K562 (cell line): ENCODE results near the gene GLIS1. TPM values are rescaled to one million over a fixed set of nuclear protein-coding genes. Genes with fewer than 3 reads are reported as not detected.

Experiments used
- ATAC-seq: fragments of 200-7000 bp; cut with Tn5 transposase; 3 replicates; pipeline ENCODE4 v1.9.1; 2020; ENCODE audit warnings: moderate library complexity
- BruUV-seq: library from RNA; stranded (reverse); fragments of 400-500 nt; replicated peaks from 2 replicates; lab custom pipeline; 2021; lab: Mats Ljungman, UMichigan
- CTCF ChIA-PET: fragments of 300-600 bp; formaldehyde crosslinking; extraction: SDS; loops from one replicate; lab custom pipeline; 2021; ENCODE audit warnings: low intra/inter-chr PET ratio; lab: Yijun Ruan, JAX
- POLR2A ChIA-PET: fragments of 300-600, 350-650 bp; sonication (Branson Sonifier 250); formaldehyde crosslinking; extraction: SDS; loops from one replicate; lab custom pipeline; 2021; ENCODE audit warnings: antibody characterized with exemption, inconsistent platforms; lab: Yijun Ruan, JAX
- DNase-seq, 4 experiments: peaks; one replicate each; pipeline versions ENCODE4 v3.0.0 to v3.0.0-alpha.2; 2011 to 2018; ENCODE audit warnings: low spot score in 3 of 4, mixed read lengths in 3 of 4; ENCODE audit errors: extremely low read depth in 1 of 4
- FAIRE-seq: peaks from 2 replicates; lab custom pipeline; 2011; peaks lifted over from hg19 to GRCh38; lab: Jason Lieb, UNC
- H2AFZ ChIP-seq: 2 replicates; pipeline ENCODE4 v1.6.0; 2011; ENCODE audit warnings: low read depth, low read length, control low read depth, inconsistent platforms
- H3K27ac ChIP-seq: fragments of 200-600 bp; 3 replicates; pipeline ENCODE4 v1.8.0; 2011; ENCODE audit warnings: low read depth, mild to moderate bottlenecking, control low read depth, inconsistent platforms, low read length, moderate library complexity, mixed read lengths; ENCODE audit errors: extremely low read depth
- H3K27me3 ChIP-seq, 2 experiments: fragments of 300-600 bp in 1 of 2; 2 replicates in 1 of 2; 3 replicates in 1 of 2; pipeline versions ENCODE4 v1.6.0 to v1.8.0; 2011; ENCODE audit warnings: inconsistent platforms in 2 of 2, low read length in 2 of 2, mild to moderate bottlenecking in 1 of 2, mixed read lengths in 1 of 2, moderate library complexity in 1 of 2; ENCODE audit not compliant: control insufficient read depth in 2 of 2, insufficient read depth in 2 of 2
- H3K36me3 ChIP-seq: fragments of 300-600 bp; 3 replicates; pipeline ENCODE4 v1.8.0; 2011; ENCODE audit warnings: mild to moderate bottlenecking, low read length, inconsistent platforms; ENCODE audit not compliant: control insufficient read depth, insufficient read depth
- H3K4me1 ChIP-seq, 2 experiments: fragments of 200-600 bp in 1 of 2; replicated peaks in 1 of 2; 2 replicates in 1 of 2; 3 replicates in 1 of 2; pipeline versions ENCODE4 v1.5.1 to v1.8.0; 2011; ENCODE audit warnings: inconsistent platforms in 2 of 2, low read length in 2 of 2, mild to moderate bottlenecking in 1 of 2, mixed read lengths in 1 of 2, moderate library complexity in 1 of 2; ENCODE audit not compliant: control insufficient read depth in 2 of 2, insufficient read depth in 2 of 2
- H3K4me2 ChIP-seq: 2 replicates; pipeline ENCODE4 v1.6.1; 2011; ENCODE audit warnings: low read length, control low read depth, inconsistent platforms, mixed read lengths; ENCODE audit not compliant: insufficient read depth
- H3K4me3 ChIP-seq: fragments of 200-600 bp; sonication (generic), shearing (Covaris generic); 2 replicates; pipeline ENCODE4 v1.5.1; 2016; ENCODE audit warnings: control low read depth, inconsistent platforms
- H3K79me2 ChIP-seq: fragments of 200-600 bp; 3 replicates; pipeline ENCODE4 v1.8.0; 2011; ENCODE audit warnings: low read length, inconsistent platforms; ENCODE audit not compliant: control insufficient read depth, insufficient read depth
- H3K9ac ChIP-seq, 2 experiments: 2 replicates each; pipeline versions ENCODE4 v1.6.0 to v1.6.1; 2011; ENCODE audit warnings: low read depth in 2 of 2, low read length in 2 of 2, control low read depth in 1 of 2, inconsistent platforms in 1 of 2, mild to moderate bottlenecking in 1 of 2, mixed read lengths in 1 of 2; ENCODE audit not compliant: insufficient read depth in 1 of 2
- H3K9me1 ChIP-seq: one replicate; pipeline ENCODE4 v1.6.0; 2011; ENCODE audit warnings: inconsistent platforms, mild to moderate bottlenecking, low read length, moderate library complexity; ENCODE audit not compliant: control insufficient read depth, insufficient read depth
- H3K9me3 ChIP-seq: replicated peaks from 2 replicates; pipeline ENCODE4 v1.5.1; 2011; ENCODE audit warnings: low read depth, low read length, inconsistent platforms; ENCODE audit not compliant: control insufficient read depth, insufficient read depth
- H4K20me1 ChIP-seq: replicated peaks from 2 replicates; pipeline ENCODE4 v1.6.1; 2011; ENCODE audit warnings: low read length, inconsistent platforms, mixed read lengths; ENCODE audit not compliant: control insufficient read depth, insufficient read depth
- ATF1 ChIP-seq, 2 experiments: fragments of 450-650 bp in 1 of 2; IDR thresholded peaks; 2 replicates each; pipeline ENCODE4 v1.6.1; 2016; ENCODE audit warnings: missing compliant biosample characterization in 1 of 2, missing genetic modification characterization in 1 of 2
- DIDO1 ChIP-seq: fragments of 450-650 bp; IDR thresholded peaks from 2 replicates; pipeline ENCODE4 v1.6.1; 2016; ENCODE audit warnings: low read depth, missing biosample characterization, missing genetic modification characterization
- HIVEP1 ChIP-seq: fragments of 250-450 bp; sonication (Bioruptor Pico); IDR thresholded peaks from 2 replicates; pipeline ENCODE4 v1.4.0; 2020; ENCODE audit warnings: mild to moderate bottlenecking
- MAZ ChIP-seq, 2 experiments: fragments of 450-650 bp in 1 of 2; sonication (generic) in 1 of 2; formaldehyde crosslinking; IDR thresholded peaks in 1 of 2; conservative IDR thresholded peaks in 1 of 2; 2 replicates each; pipeline versions ENCODE4 v1.4.0 to v1.5.0; 2020; ENCODE audit warnings: mild to moderate bottlenecking in 1 of 2, missing genetic modification reagents in 1 of 2
- OTX1 ChIP-seq: fragments of 450-650 bp; formaldehyde crosslinking; IDR thresholded peaks from 2 replicates; pipeline ENCODE4 v1.4.0; 2022; ENCODE audit warnings: mild to moderate bottlenecking
- POLR2AphosphoS5 ChIP-seq: IDR thresholded peaks from 2 replicates; pipeline ENCODE4 v1.6.1; 2011; ENCODE audit warnings: mild to moderate bottlenecking, low read depth, low read length, moderate library complexity; ENCODE audit not compliant: control insufficient read depth, insufficient read depth
- SMAD2 ChIP-seq: fragments of 150-350 bp; IDR thresholded peaks from 2 replicates; pipeline ENCODE4 v1.6.1; 2014; ENCODE audit warnings: low read depth, mild to moderate bottlenecking, low read length
- XRCC5 ChIP-seq: fragments of 200-400 bp; formaldehyde crosslinking; IDR thresholded peaks from 2 replicates; pipeline ENCODE4 v1.6.1; 2017; ENCODE audit warnings: low read depth, mild to moderate bottlenecking, low read length
- ZBTB49 ChIP-seq: sonication (generic); formaldehyde crosslinking; IDR thresholded peaks from 2 replicates; pipeline ENCODE4 v1.8.0; 2022; ENCODE audit warnings: missing genetic modification reagents, mild to moderate bottlenecking, borderline replicate concordance
- ZNF316 ChIP-seq: fragments of 450-650 bp; IDR thresholded peaks from 2 replicates; pipeline ENCODE4 v1.6.1; 2016
- WGBS: fragments of 100-300 bp; shearing (Covaris generic); methylation state at CpG from one replicate; pipeline ENCODE4 v1.1.6; 2016; ENCODE audit warnings: low coverage, mixed read lengths; ENCODE audit not compliant: insufficient coverage; ENCODE audit errors: missing lambda C conversion rate; 5-methylcytosine and 5-hydroxymethylcytosine counted together
- in situ Hi-C: fragments of 300-500 bp; cut with MboI; formaldehyde crosslinking; loops from 4 replicates; pipeline ENCODE4 v1.15.0; 2018; ENCODE audit warnings: inconsistent platforms, mixed read lengths
- intact Hi-C: fragments of 100-400 bp; cut with micrococcal nuclease; formaldehyde crosslinking; loops from 2 replicates; pipeline ENCODE4 v1.14.2; 2022
- polyA plus RNA-seq, 8 experiments: library from polyadenylated mRNA; depleted of rRNA in 4 of 8; stranded (reverse) in 5 of 8; unstranded in 3 of 8; fragments of >200 nt; fragmentation: Nextera tagmentation in 2 of 8; fragmentation: Illumina TruSeq in 1 of 8; extraction: Ambion mirVana in 2 of 8; extraction: Trizol in 1 of 8; gene quantifications; 2 replicates each; pipeline versions ENCODE4 v1.2.1 to v1.2.3, GENCODE V29; 2011 to 2014; ENCODE audit warnings: inconsistent platforms in 1 of 8, missing spikeins in 1 of 8
- total RNA-seq, 7 experiments: library from RNA; depleted of rRNA in 6 of 7; stranded (reverse); fragments of >200 nt in 6 of 7; fragmentation: Illumina TruSeq in 2 of 7; extraction: Trizol in 2 of 7; gene quantifications; 2 replicates each; pipeline versions ENCODE4 v1.2.1 to v1.2.3, GENCODE V29; 2011 to 2021; ENCODE audit warnings: low replicate concordance in 1 of 7

Gene GLIS1
- total and polyA plus RNA-seq, 9 of the 15 experiments (the other 6 are each of a cell fraction or from before 2014, with no cell fraction given): not detected

GRCh38 chr1:53722025-53722424, 16.9 kb downstream of the GLIS1 start:
- Histone ChIP-seq H3K9me1 (no peaks in the 10 kb centered on the region), H3K36me3 (no peaks in the 10 kb centered on the region), H3K9ac (no peak overlapping the region), H3K4me2 (no peak overlapping the region), H4K20me1 (no peaks in the 10 kb centered on the region; the same call in 1 of the 2 replicates), H2AFZ (no peak overlapping the region), H3K27me3 (peaks cover 19 to 43% of the 10 kb centered on the region in 2 experiments; a peak in 4 of 5 replicates), H3K4me3 (no peak overlapping the region), H3K79me2 (no peaks in the 10 kb centered on the region), H3K4me1 (no peaks in the 10 kb centered on the region), H3K27ac (no peak overlapping the region), H3K9me3 (no peaks in the 10 kb centered on the region)
- FAIRE-seq: no peak
- intact Hi-C loops (no loop called here), in situ Hi-C loops (no loop called here)
- DNase-seq: no peak
- BruUV-seq: no TSS peak
- ChIA-PET POLR2A (no interaction called here), CTCF (no interaction called here)
- no peak for TF ChIP-seq XRCC5
- TF ChIP-seq ATF1 (CRISPR knock-in tag; IDR thresholded peaks at IDR 0.05): no peak
- TF ChIP-seq ATF1 (tag; IDR thresholded peaks at IDR 0.05): no peak
- TF ChIP-seq OTX1 (CRISPR knock-in tag): no peak
- TF ChIP-seq SMAD2: no peak
- TF ChIP-seq HIVEP1: no peak
- TF ChIP-seq DIDO1: no peak
- no peak for TF ChIP-seq ZNF316
- TF ChIP-seq MAZ (CRISPR knock-in tag; conservative IDR thresholded peaks at IDR 0.05 in 1 of 2, IDR thresholded peaks at IDR 0.05 in 1 of 2): no peak
- TF ChIP-seq POLR2AphosphoS5: no peak
- no peak for TF ChIP-seq ZBTB49 (CRISPR knock-in tag)
- no peak for ATAC-seq
- 0% methylated on average over 1 of the region's 1 CpG for WGBS
